Breast epithelium (tissue), 3 donors: ENCODE results near the gene CLDN9.

Source experiments
- CTCF ChIP-seq, 3 donors: fragments of 450-650 bp; IDR thresholded peaks; one replicate each; pipeline ENCODE4 v1.5.1; 2016 to 2017; ENCODE audit warnings: antibody characterized with exemption in 3 of 3, mild to moderate bottlenecking in 3 of 3, moderate library complexity in 3 of 3
- POLR2A ChIP-seq: fragments of 450-650 bp; IDR thresholded peaks from one replicate; pipeline ENCODE4 v1.6.1; 2016; ENCODE audit warnings: antibody characterized with exemption, mild to moderate bottlenecking, moderate library complexity
- POLR2AphosphoS5 ChIP-seq, 3 donors: sonication (generic); formaldehyde crosslinking; IDR thresholded peaks; one replicate each; pipeline ENCODE4 v1.6.1; 2017; ENCODE audit warnings: antibody characterized with exemption in 3 of 3

- TF ChIP-seq CTCF (IDR thresholded peaks at IDR 0.05) (no peak), POLR2AphosphoS5 (IDR thresholded peaks at IDR 0.05) (no peak), POLR2A (no peak)
These were observed at the start of gene CLDN9 for GRCh38 chr16:3012828-3013420.
